Gastrocnemius medialis (tissue), 4 donors: ENCODE measurements around the gene IDH2. TPM values are rescaled to one million over a fixed set of nuclear protein-coding genes. Genes with fewer than 3 reads are reported as not detected.
A peak's percentile ranks its signal among the peaks of the same experiment; 100 is the strongest.

Experiments used
- ATAC-seq, 2 donors: fragments of 150-250 bp; one replicate each; pipeline ENCODE4 v1.9.1; 2016
- DNase-seq, 2 donors: peaks; one replicate each; pipeline ENCODE4 v3.0.0-alpha.2; 2019
- H3K27ac ChIP-seq, 4 donors: fragments of 200-600 bp; sonication (generic); 1 replicate in 1 of 4; 2 replicates in 3 of 4; pipeline ENCODE4 v1.5.1; 2016 to 2018; ENCODE audit warnings: mild to moderate bottlenecking in 2 of 4, moderate library complexity in 1 of 4
- H3K27me3 ChIP-seq, 3 donors: fragments of 200-600 bp; sonication (generic) in 2 of 3; 1 replicate in 1 of 3; 2 replicates in 2 of 3; pipeline versions ENCODE4 v1.5.1 to v1.6.0; 2016 to 2019; ENCODE audit warnings: mild to moderate bottlenecking in 1 of 3, moderate library complexity in 1 of 3
- H3K36me3 ChIP-seq, 2 donors: fragments of 200-600 bp; sonication (generic) in 1 of 2; one replicate each; pipeline ENCODE4 v1.5.1; 2017 to 2018
- H3K4me1 ChIP-seq, 2 donors: fragments of 200-600 bp; sonication (generic) in 1 of 2; one replicate each; pipeline ENCODE4 v1.5.1; 2016 to 2017; ENCODE audit warnings: mild to moderate bottlenecking in 2 of 2
- H3K4me3 ChIP-seq, 4 donors: fragments of 200-600 bp; sonication (generic) in 3 of 4; 1 replicate in 1 of 4; 2 replicates in 3 of 4; pipeline ENCODE4 v1.5.1; 2016 to 2019; ENCODE audit warnings: mild to moderate bottlenecking in 2 of 4
- H3K9me3 ChIP-seq, 3 donors: fragments of 200-600 bp; sonication (generic) in 2 of 3; 1 replicate in 1 of 3; 2 replicates in 2 of 3; pipeline ENCODE4 v1.5.1; 2016 to 2019
- POLR2A ChIP-seq, 2 donors: fragments of 450-650 bp; IDR thresholded peaks; one replicate each; pipeline ENCODE4 v1.6.1; 2017; ENCODE audit warnings: antibody characterized with exemption in 2 of 2, mild to moderate bottlenecking in 2 of 2, moderate library complexity in 2 of 2
- in situ Hi-C, 4 donors: fragments of 200-750 bp; cut with MboI; loops; one replicate each; pipeline versions ENCODE4 v1.15.0 to v1.8.0; 2017; ENCODE audit warnings: low sequenced_read_pairs in 4 of 4
- intact Hi-C: fragments of 100-400 bp; cut with DNase I; formaldehyde crosslinking; loops from one replicate; pipeline ENCODE4 v1.15.1; 2023; ENCODE audit warnings: low total_unique reads
- total RNA-seq, 4 donors: library from RNA; depleted of rRNA; stranded (reverse); fragments of >200 nt; gene quantifications; one replicate each; pipeline versions ENCODE4 v1.1.0 to v1.2.3, GENCODE V29; 2016
- TF ChIP-seq, protein P1 (sequence below), 5 experiments: fragments of 450-650 bp in 3 of 5; fragments of 200-600 bp in 2 of 5; sonication (generic) in 2 of 5; IDR thresholded peaks in 4 of 5; conservative IDR thresholded peaks in 1 of 5; 1 replicate in 4 of 5; 2 replicates in 1 of 5; pipeline ENCODE4 v1.5.1; 2016 to 2019; ENCODE audit warnings: antibody characterized with exemption in 5 of 5, mild to moderate bottlenecking in 3 of 5, moderate library complexity in 3 of 5

The IDH2 gene
- total RNA-seq, 4 donors from 2014 or later, result 349 to 547 (median 423) TPM

DNA sequence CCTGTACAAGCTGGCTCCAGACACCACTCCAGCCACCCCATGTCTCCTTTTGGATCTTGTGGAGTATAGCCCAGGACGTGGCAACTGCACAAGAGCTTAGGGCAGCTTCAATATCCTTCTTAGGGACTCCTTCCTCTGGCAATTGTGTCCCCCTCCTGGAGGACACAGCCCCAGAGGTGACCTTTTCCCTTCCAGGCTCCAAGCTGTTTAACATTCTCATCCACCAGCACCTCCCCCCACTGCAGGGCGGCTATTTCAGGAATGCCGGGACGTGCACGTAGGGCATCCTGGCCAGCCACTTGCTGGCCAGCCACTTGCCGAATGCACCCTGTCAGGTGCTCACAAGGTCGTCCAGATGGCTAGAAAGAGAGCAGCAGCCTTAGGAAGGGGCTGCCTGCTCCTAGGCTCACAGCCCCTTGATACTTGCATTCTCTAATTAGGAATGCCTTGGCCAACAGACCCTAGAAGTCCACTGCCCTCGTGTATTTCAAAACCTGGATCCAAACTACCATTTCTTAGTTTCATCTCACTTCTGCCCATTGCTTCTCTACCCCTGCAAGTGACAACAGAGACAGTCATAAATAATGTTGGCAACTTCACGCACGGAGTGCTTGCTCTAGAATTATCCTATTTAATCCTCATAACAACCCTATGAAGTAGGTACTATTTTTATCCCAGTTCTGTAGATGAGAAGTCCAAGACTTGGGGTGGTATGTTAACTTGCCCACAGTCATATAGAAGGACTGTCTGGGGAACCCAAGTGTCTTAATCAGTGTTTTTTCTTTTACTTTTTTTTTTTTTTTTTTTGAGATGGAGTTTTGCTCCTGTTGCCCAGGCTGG, 24.5 kb upstream of the IDH2 start:
- in situ Hi-C loops, result no loop called here
- intact Hi-C loops, result loop anchor here (2.0 kb wide), 1 partner anchor 20 kb away; no protein-coding TSS in a partner anchor
- no peaks in the 10 kb centered on the region for H3K27me3 ChIP-seq
- no peak for TF ChIP-seq POLR2A (IDR thresholded peaks at IDR 0.05)
- TF ChIP-seq, protein P1, sequence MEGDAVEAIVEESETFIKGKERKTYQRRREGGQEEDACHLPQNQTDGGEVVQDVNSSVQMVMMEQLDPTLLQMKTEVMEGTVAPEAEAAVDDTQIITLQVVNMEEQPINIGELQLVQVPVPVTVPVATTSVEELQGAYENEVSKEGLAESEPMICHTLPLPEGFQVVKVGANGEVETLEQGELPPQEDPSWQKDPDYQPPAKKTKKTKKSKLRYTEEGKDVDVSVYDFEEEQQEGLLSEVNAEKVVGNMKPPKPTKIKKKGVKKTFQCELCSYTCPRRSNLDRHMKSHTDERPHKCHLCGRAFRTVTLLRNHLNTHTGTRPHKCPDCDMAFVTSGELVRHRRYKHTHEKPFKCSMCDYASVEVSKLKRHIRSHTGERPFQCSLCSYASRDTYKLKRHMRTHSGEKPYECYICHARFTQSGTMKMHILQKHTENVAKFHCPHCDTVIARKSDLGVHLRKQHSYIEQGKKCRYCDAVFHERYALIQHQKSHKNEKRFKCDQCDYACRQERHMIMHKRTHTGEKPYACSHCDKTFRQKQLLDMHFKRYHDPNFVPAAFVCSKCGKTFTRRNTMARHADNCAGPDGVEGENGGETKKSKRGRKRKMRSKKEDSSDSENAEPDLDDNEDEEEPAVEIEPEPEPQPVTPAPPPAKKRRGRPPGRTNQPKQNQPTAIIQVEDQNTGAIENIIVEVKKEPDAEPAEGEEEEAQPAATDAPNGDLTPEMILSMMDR (IDR thresholded peaks at IDR 0.05 in 4 of 5, conservative IDR thresholded peaks at IDR 0.05 in 1 of 5), result no peak
- peak; percentile 10 to 78 for DNase-seq
- H3K4me1 ChIP-seq, result peaks cover 8 to 18% of the 10 kb centered on the region in 2 donors
- no peaks in the 10 kb centered on the region for H3K36me3 ChIP-seq
- peak; percentile 92 for ATAC-seq
- H3K4me3 ChIP-seq, result no peak overlapping the region
- peak overlapping the region; percentile 68 to 81 (median 74) for H3K27ac ChIP-seq
- no peaks in the 10 kb centered on the region for H3K9me3 ChIP-seq

DNA sequence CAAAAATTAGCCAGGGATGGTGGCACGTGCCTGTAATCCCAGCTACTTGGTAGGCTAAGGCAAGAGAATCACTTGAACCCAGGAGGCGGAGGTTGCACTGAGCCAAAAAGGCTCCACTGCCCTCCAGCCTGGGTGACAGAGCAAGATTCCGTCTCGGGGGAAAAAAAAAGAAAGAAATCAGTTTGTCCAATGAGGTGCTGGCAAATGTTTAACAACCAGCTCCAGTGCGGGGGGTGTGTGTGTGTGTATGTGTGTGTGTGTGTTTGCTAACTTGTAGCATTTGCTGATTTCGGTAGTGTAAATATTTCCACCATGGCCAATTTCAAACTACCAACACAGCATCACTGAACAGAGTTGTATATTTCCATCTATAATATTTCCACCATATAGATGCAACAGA, 23.8 kb upstream of the IDH2 start:
- in situ Hi-C loops, result no loop called here
- H3K4me3 ChIP-seq, result no peak overlapping the region
- H3K9me3 ChIP-seq, result no peaks in the 10 kb centered on the region
- DNase-seq (no peak), ATAC-seq (no peak)
- H3K27ac ChIP-seq, result peak overlapping the region in 3 of 4 donors; percentile 68 to 81 (median 74)
- no peaks in the 10 kb centered on the region for H3K36me3 ChIP-seq
- H3K27me3 ChIP-seq, result no peaks in the 10 kb centered on the region
- H3K4me1 ChIP-seq, result peaks cover 8 to 18% of the 10 kb centered on the region in 2 donors
- TF ChIP-seq, protein P1 (IDR thresholded peaks at IDR 0.05 in 4 of 5, conservative IDR thresholded peaks at IDR 0.05 in 1 of 5), result no peak
- TF ChIP-seq POLR2A (IDR thresholded peaks at IDR 0.05), result no peak
- intact Hi-C loops, result loop anchor here (2.0 kb wide), 1 partner anchor 19 kb away; no protein-coding TSS in a partner anchor

DNA sequence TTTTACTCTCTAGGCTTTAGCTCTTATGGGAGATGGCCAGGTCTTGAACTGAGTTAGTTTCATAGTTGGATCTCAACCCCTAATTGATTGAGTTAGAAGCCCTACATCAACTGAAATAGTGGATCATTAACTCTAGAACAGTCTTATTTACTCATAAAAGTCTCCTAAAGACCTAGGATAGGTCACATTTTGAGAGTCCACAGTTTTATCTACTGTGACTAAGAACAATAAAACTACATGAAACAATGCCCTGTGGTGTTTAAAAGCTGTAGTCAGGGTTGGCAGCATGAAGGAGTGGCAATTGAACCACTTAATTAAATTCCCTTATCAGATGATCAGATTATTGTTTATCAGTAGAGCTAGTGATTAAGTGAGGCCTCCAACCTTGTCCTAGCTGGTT, 22.2 kb upstream of the IDH2 start:
- H3K27me3 ChIP-seq, result no peaks in the 10 kb centered on the region
- ATAC-seq (no peak), DNase-seq (no peak)
- H3K9me3 ChIP-seq, result no peaks in the 10 kb centered on the region
- intact Hi-C loops (no loop called here), in situ Hi-C loops (no loop called here)
- peaks cover 8 to 18% of the 10 kb centered on the region in 2 donors for H3K4me1 ChIP-seq
- no peaks in the 10 kb centered on the region for H3K36me3 ChIP-seq
- TF ChIP-seq, protein P1 (IDR thresholded peaks at IDR 0.05 in 4 of 5, conservative IDR thresholded peaks at IDR 0.05 in 1 of 5), result no peak
- no peak for TF ChIP-seq POLR2A (IDR thresholded peaks at IDR 0.05)
- no peak overlapping the region for H3K4me3 ChIP-seq
- H3K27ac ChIP-seq, result no peak overlapping the region

DNA sequence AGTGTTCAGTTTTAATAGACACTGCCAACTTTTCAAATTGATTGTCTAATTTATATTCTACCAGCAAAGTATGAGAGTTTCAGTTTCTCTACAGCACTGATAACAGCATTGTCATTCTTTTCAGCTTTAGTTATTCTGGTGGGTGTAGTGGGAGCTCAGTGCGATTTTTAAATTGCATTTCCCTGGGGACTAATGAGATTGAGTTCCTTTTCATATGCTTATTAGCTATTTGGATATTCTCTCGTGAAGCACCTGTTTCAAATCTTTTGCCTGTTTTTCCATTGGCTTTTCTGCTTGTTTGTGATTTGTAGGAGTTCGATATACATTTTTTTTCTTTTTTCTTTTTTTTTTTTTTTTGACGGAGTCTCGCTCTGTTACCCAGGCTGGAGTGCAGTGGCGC, 18.8 kb upstream of the IDH2 start:
- DNase-seq, result no peak
- in situ Hi-C loops, result no loop called here
- intact Hi-C loops, result no loop called here
- Histone ChIP-seq H3K36me3 (no peaks in the 10 kb centered on the region), H3K9me3 (no peaks in the 10 kb centered on the region), H3K4me1 (no peaks in the 10 kb centered on the region), H3K27ac (no peak overlapping the region), H3K4me3 (no peak overlapping the region), H3K27me3 (no peaks in the 10 kb centered on the region)
- no peak for ATAC-seq
- TF ChIP-seq, protein P1 (IDR thresholded peaks at IDR 0.05 in 4 of 5, conservative IDR thresholded peaks at IDR 0.05 in 1 of 5), result no peak
- no peak for TF ChIP-seq POLR2A (IDR thresholded peaks at IDR 0.05)
